DMS 273 (cell line): ENCODE data around the gene PABPN1L.

ENCODE experiments used
- DNase-seq: peaks from one replicate; lab custom pipeline; 2025; ENCODE audit not compliant: unreplicated experiment; lab: John Stamatoyannopoulos, UW

Gene PABPN1L

GRCh38 chr16:88814144-88814502 is 52.3 kb downstream of the PABPN1L start:
- no peak for DNase-seq
